Uterus (tissue), 2 donors: ENCODE results near the gene RGS1.

Source experiments
- POLR2A ChIP-seq, 2 donors: fragments of 450-650 bp; IDR thresholded peaks; one replicate each; pipeline ENCODE4 v1.6.1; 2016; ENCODE audit warnings: antibody characterized with exemption in 2 of 2, mild to moderate bottlenecking in 1 of 2, moderate library complexity in 1 of 2
- TF ChIP-seq, protein P1 (sequence below), 4 experiments: fragments of 200-600 bp in 2 of 4; fragments of 450-650 bp in 2 of 4; sonication (generic) in 2 of 4; IDR thresholded peaks; one replicate each; pipeline ENCODE4 v1.5.1; 2016 to 2019; ENCODE audit warnings: antibody characterized with exemption in 4 of 4, mild to moderate bottlenecking in 2 of 4, moderate library complexity in 1 of 4

DNA sequence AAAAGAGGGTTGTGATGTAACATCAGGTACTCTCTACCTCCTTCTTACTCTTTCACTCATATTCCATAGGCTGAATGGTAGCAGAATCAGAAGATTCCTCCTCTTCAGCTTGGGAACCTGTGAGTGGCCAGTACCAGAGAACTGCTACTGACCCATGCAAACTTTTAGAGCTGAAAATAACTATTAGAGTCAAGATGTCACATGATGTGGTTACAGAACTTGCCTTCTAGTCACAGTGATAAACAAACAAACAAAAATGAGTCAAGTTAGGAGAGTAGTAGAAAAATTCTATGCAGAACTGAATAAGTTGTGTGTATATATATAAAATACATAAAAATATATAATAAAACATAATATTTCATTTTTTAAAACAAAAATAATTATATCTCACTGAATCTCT, 47.6 kb upstream of the RGS1 start:
- TF ChIP-seq POLR2A (IDR thresholded peaks at IDR 0.05): no peak
- TF ChIP-seq, protein P1, sequence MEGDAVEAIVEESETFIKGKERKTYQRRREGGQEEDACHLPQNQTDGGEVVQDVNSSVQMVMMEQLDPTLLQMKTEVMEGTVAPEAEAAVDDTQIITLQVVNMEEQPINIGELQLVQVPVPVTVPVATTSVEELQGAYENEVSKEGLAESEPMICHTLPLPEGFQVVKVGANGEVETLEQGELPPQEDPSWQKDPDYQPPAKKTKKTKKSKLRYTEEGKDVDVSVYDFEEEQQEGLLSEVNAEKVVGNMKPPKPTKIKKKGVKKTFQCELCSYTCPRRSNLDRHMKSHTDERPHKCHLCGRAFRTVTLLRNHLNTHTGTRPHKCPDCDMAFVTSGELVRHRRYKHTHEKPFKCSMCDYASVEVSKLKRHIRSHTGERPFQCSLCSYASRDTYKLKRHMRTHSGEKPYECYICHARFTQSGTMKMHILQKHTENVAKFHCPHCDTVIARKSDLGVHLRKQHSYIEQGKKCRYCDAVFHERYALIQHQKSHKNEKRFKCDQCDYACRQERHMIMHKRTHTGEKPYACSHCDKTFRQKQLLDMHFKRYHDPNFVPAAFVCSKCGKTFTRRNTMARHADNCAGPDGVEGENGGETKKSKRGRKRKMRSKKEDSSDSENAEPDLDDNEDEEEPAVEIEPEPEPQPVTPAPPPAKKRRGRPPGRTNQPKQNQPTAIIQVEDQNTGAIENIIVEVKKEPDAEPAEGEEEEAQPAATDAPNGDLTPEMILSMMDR (IDR thresholded peaks at IDR 0.05): no peak
